HG02943 (cell line): Measurements from ENCODE around the gene POLD3.

Source experiments
- ATAC-seq: cut with Tn5 transposase; IDR thresholded peaks from one replicate; pipeline ENCODE4 v1.9.1; 2021; ENCODE audit warnings: mild to moderate bottlenecking, low read depth, moderate library complexity; ENCODE audit not compliant: unreplicated experiment

The POLD3 gene

GRCh38 chr11:74592441-74593362, at the start of gene POLD3:
TSS of gene POLD3 (plus strand) at chr11:74592582. CDS start at chr11:74592659, 77 bp downstream.
- peak; percentile 91 for ATAC-seq

GRCh38 chr11:74543991-74544390, 48.4 kb upstream of the POLD3 start:
- ATAC-seq, result no peak

- no peak for ATAC-seq
Observed at GRCh38 chr11:74546752-74547151, 45.6 kb upstream of the POLD3 start.

GRCh38 chr11:74550991-74551753, 41.2 kb upstream of the POLD3 start:
- no peak for ATAC-seq

- no peak for ATAC-seq
Observed at GRCh38 chr11:74551754-74552145, 40.6 kb upstream of the POLD3 start.

DNA sequence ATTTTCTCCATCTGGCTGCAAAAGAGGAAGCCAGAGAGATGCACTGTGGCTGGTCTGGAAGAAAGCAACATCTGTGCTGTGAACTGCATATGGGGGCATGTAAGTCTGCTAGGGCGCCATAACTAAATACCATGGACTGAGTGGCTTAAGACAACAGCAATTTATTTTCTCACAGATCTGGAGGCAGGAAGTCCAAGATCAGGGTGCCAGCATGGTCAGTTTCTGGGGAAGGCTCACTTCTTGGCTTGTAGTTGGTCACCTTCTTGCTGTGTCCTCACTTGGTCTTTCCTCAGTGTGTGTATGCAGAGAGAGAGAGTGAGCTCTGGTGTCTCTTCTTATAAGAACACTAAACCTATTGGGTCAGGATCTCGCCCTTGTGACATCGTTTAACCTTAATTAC, 34.9 kb upstream of the POLD3 start:
- no peak for ATAC-seq

GRCh38 chr11:74559110-74559933, 33.1 kb upstream of the POLD3 start:
- no peak for ATAC-seq

- no peak for ATAC-seq
Observed at GRCh38 chr11:74559934-74560309, 32.5 kb upstream of the POLD3 start.

GRCh38 chr11:74566146-74566960, 26.0 kb upstream of the POLD3 start:
- ATAC-seq, result no peak

- ATAC-seq, result no peak
Observed at GRCh38 chr11:74568028-74568427, 24.4 kb upstream of the POLD3 start.

DNA sequence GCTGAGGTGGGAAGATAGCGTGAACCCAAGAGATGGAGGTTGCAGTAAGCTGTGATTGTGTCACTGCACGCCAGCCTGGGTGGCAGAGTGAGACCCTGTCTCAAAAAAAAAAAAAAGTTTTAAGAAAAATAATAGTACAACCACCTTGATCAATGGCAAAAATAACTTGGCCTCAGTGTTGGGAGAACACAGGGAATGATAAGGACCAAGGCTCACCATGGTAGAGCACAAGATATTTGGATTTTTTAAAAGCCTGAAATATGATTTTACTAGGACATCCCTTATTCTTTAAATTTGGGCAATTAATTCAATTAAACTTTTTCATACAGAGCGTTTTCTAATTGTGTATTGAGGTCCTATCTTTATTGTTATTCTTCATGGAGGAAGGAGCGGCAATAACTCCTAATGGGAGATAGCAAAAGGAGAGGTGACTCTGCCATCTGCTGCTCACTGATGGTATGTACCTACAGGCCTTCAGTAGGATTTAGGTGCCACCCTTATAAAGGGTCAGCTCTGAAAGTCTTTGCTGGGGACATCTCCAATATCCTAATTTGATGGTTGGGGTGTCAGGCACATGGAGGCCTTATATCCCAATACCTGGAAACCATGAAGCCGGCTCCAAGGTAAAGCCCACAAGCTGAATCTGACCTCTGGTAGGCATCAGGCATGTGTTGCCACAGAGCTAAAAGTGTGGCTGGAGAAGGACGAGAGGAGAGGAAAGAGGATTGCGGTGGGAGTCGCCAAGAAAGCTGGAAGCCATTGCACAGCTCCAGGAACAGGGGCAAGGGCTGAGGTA, 21.9 kb upstream of the POLD3 start:
- no peak for ATAC-seq

- no peak for ATAC-seq
Observed at GRCh38 chr11:74571062-74571399, 21.4 kb upstream of the POLD3 start.

- ATAC-seq, result no peak
Observed at GRCh38 chr11:74572349-74572748, 20.0 kb upstream of the POLD3 start.

- no peak for ATAC-seq
Observed at GRCh38 chr11:74574563-74574962, 17.8 kb upstream of the POLD3 start.

DNA sequence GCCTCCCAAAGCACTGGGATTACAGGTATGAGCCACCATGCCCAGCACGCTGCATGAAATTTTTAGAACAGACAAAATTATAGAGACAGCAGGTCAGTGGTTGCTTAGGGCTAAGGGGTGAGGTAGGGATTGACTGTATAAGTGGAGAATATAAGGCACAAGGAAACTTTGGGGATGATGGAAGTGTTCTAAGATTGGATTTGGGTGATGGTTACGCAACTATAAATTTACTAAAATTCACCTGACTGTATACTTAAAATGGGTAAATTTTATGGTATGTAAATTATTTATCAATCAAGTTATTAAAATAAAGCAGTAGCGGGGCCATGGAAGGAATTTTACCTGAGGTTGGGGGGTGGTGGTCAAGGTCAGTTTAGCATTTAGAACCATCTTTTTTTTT, 16.4 kb upstream of the POLD3 start:
- ATAC-seq, result no peak

DNA sequence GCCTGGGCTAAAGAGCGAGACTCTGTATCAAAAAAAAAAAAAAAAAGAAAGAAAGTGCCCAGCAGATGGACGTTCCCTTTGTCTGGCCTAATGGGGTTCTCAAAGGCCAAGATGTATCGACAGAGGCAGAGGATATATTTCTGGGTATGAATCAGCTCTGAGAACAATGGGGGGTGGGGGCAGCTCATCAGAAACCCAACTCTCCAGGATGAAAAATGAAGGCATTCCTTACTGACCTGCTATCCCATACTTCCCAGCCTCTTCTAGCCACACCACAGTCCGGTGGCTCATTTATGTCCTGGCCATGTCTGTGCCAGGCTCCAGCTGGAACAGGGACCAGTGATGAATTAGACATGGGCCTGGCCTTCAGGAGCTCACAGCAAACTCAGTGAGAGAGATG, 15.2 kb upstream of the POLD3 start:
- ATAC-seq, result no peak

GRCh38 chr11:74577624-74578396, 14.6 kb upstream of the POLD3 start:
- no peak for ATAC-seq

- no peak for ATAC-seq
Observed at GRCh38 chr11:74579577-74580270, 12.7 kb upstream of the POLD3 start.
